ENCODE data around the gene TRIM59. TPM values are rescaled to one million over a fixed set of nuclear protein-coding genes. Genes with fewer than 3 reads are reported as not detected.

Gene TRIM59
- total RNA-seq, 1 experiment from 2014 or later, result 25.3 TPM

GRCh38 chr3:160470181-160470580 lies 20.6 kb upstream of the TRIM59 start:
- H3K27me3 ChIP-seq (ENCODE audit: low read length), result no peaks in the 10 kb centered on the region
- H3K36me3 ChIP-seq (ENCODE audit: low read depth, low read length), result no peaks in the 10 kb centered on the region
- no peak overlapping the region for H3K4me2 ChIP-seq (ENCODE audit: low read length)
- no peaks in the 10 kb centered on the region for H3K4me1 ChIP-seq (ENCODE audit: insufficient read depth, low read length)
- no peaks in the 10 kb centered on the region for H3K79me2 ChIP-seq (ENCODE audit: low read length)
- H3K27ac ChIP-seq (ENCODE audit: low read length), result no peak overlapping the region
- H2AFZ ChIP-seq (ENCODE audit: low read length), result no peak overlapping the region
- ATAC-seq (no peak), DNase-seq (no peak)
- H3F3A ChIP-seq (ENCODE audit: low read length, unreplicated experiment), result no peaks in the 10 kb centered on the region
- BruUV-seq (replicated peaks), result no TSS peak
- TF ChIP-seq EZH2 (IDR thresholded peaks at IDR 0.05; ENCODE audit: low read length, unreplicated experiment) (no peak), EZH2phosphoT487 (IDR thresholded peaks at IDR 0.05; ENCODE audit: borderline replicate concordance, low read length) (no peak)
- TF ChIP-seq, protein P1, sequence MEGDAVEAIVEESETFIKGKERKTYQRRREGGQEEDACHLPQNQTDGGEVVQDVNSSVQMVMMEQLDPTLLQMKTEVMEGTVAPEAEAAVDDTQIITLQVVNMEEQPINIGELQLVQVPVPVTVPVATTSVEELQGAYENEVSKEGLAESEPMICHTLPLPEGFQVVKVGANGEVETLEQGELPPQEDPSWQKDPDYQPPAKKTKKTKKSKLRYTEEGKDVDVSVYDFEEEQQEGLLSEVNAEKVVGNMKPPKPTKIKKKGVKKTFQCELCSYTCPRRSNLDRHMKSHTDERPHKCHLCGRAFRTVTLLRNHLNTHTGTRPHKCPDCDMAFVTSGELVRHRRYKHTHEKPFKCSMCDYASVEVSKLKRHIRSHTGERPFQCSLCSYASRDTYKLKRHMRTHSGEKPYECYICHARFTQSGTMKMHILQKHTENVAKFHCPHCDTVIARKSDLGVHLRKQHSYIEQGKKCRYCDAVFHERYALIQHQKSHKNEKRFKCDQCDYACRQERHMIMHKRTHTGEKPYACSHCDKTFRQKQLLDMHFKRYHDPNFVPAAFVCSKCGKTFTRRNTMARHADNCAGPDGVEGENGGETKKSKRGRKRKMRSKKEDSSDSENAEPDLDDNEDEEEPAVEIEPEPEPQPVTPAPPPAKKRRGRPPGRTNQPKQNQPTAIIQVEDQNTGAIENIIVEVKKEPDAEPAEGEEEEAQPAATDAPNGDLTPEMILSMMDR (conservative IDR thresholded peaks at IDR 0.05; ENCODE audit: low read depth, low read length), result no peak
- intact Hi-C loops (cut with micrococcal nuclease), result no loop called here
- H4K20me1 ChIP-seq (ENCODE audit: low read length), result no peaks in the 10 kb centered on the region
- POLR2A ChIA-PET (ENCODE audit: unreplicated experiment), result no interaction called here
- peaks cover 14% of the 10 kb centered on the region; the same call in 1 of the 2 replicates for H3K9me3 ChIP-seq (ENCODE audit: low read length)
- H3K9ac ChIP-seq (ENCODE audit: low read length), result no peak overlapping the region
- CTCF ChIA-PET, result no interaction called here
- no peaks in the 10 kb centered on the region for H3K9me2 ChIP-seq (replicated peaks; ENCODE audit: low read length)
- no peak overlapping the region for H3K4me3 ChIP-seq (ENCODE audit: low read length)

- Histone ChIP-seq H2AFZ (ENCODE audit: low read length) (no peak overlapping the region), H3K4me3 (ENCODE audit: low read length) (no peak overlapping the region), H3K4me1 (ENCODE audit: insufficient read depth, low read length) (no peaks in the 10 kb centered on the region), H3K9me2 (replicated peaks; ENCODE audit: low read length) (no peaks in the 10 kb centered on the region), H3K4me2 (ENCODE audit: low read length) (no peak overlapping the region), H3K79me2 (ENCODE audit: low read length) (no peaks in the 10 kb centered on the region), H3K9ac (ENCODE audit: low read length) (no peak overlapping the region), H3F3A (ENCODE audit: low read length, unreplicated experiment) (no peaks in the 10 kb centered on the region), H3K9me3 (ENCODE audit: low read length) (0 out of 2 replicates have a peak, but pooled peaks cover 10% of the 10 kb centered on the region), H3K36me3 (ENCODE audit: low read depth, low read length) (no peaks in the 10 kb centered on the region), H3K27me3 (ENCODE audit: low read length) (no peaks in the 10 kb centered on the region), H4K20me1 (ENCODE audit: low read length) (no peaks in the 10 kb centered on the region), H3K27ac (ENCODE audit: low read length) (no peak overlapping the region)
- ATAC-seq (no peak), DNase-seq (no peak)
- ChIA-PET POLR2A (ENCODE audit: unreplicated experiment) (no interaction called here), CTCF (interaction anchor here (0.6 kb wide), 1 partner anchor 131 kb away, joined by 3 read pairs; no protein-coding TSS in a partner anchor)
- TF ChIP-seq EZH2 (IDR thresholded peaks at IDR 0.05; ENCODE audit: low read length, unreplicated experiment), result no peak
- TF ChIP-seq, protein P1 (conservative IDR thresholded peaks at IDR 0.05; ENCODE audit: low read depth, low read length), result no peak
- TF ChIP-seq EZH2phosphoT487 (IDR thresholded peaks at IDR 0.05; ENCODE audit: borderline replicate concordance, low read length), result no peak
- BruUV-seq (replicated peaks), result no TSS peak
- intact Hi-C loops (cut with micrococcal nuclease), result no loop called here
These were observed 15.4 kb upstream of the TRIM59 start for GRCh38 chr3:160464971-160465370.

- no peak overlapping the region for H2AFZ ChIP-seq (ENCODE audit: low read length)
- POLR2A ChIA-PET (ENCODE audit: unreplicated experiment), result no interaction called here
- TF ChIP-seq EZH2 (IDR thresholded peaks at IDR 0.05; ENCODE audit: low read length, unreplicated experiment) (no peak), EZH2phosphoT487 (IDR thresholded peaks at IDR 0.05; ENCODE audit: borderline replicate concordance, low read length) (no peak)
- TF ChIP-seq, protein P1 (conservative IDR thresholded peaks at IDR 0.05; ENCODE audit: low read depth, low read length), result no peak
- H3K9me3 ChIP-seq (ENCODE audit: low read length), result 0 out of 2 replicates have a peak, but pooled peaks cover 5% of the 10 kb centered on the region
- no peak overlapping the region for H3K4me3 ChIP-seq (ENCODE audit: low read length)
- H4K20me1 ChIP-seq (ENCODE audit: low read length), result no peaks in the 10 kb centered on the region
- H3K9me2 ChIP-seq (replicated peaks; ENCODE audit: low read length), result no peaks in the 10 kb centered on the region
- BruUV-seq (replicated peaks), result no TSS peak
- intact Hi-C loops (cut with micrococcal nuclease), result no loop called here
- H3K4me1 ChIP-seq (ENCODE audit: insufficient read depth, low read length), result no peaks in the 10 kb centered on the region
- H3K27me3 ChIP-seq (ENCODE audit: low read length), result no peaks in the 10 kb centered on the region
- no peaks in the 10 kb centered on the region for H3F3A ChIP-seq (ENCODE audit: low read length, unreplicated experiment)
- DNase-seq, result no peak
- no peak overlapping the region for H3K9ac ChIP-seq (ENCODE audit: low read length)
- CTCF ChIA-PET, result interaction anchor here (0.6 kb wide), 1 partner anchor 130 kb away, joined by 3 read pairs; no protein-coding TSS in a partner anchor
- ATAC-seq, result no peak
- no peaks in the 10 kb centered on the region for H3K79me2 ChIP-seq (ENCODE audit: low read length)
- no peaks in the 10 kb centered on the region for H3K36me3 ChIP-seq (ENCODE audit: low read depth, low read length)
- H3K4me2 ChIP-seq (ENCODE audit: low read length), result no peak overlapping the region
- H3K27ac ChIP-seq (ENCODE audit: low read length), result no peak overlapping the region
These were observed 14.7 kb upstream of the TRIM59 start for GRCh38 chr3:160464321-160464720.

Measured in PC-3 (cell line).